Esophagus squamous epithelium (tissue), 4 donors: ENCODE measurements around the gene ZNF3.

Experiments
- POLR2A ChIP-seq, 4 donors: fragments of 450-650 bp; IDR thresholded peaks; one replicate each; pipeline ENCODE4 v1.6.1; 2017; ENCODE audit warnings: antibody characterized with exemption in 4 of 4, mild to moderate bottlenecking in 4 of 4, moderate library complexity in 3 of 4
- TF ChIP-seq, protein P1 (sequence below), 6 experiments: fragments of 450-650 bp in 4 of 6; fragments of 200-600 bp in 2 of 6; sonication (generic) in 2 of 6; IDR thresholded peaks; one replicate each; pipeline ENCODE4 v1.5.1; 2016 to 2019; ENCODE audit warnings: antibody characterized with exemption in 6 of 6, mild to moderate bottlenecking in 4 of 6, moderate library complexity in 4 of 6

DNA sequence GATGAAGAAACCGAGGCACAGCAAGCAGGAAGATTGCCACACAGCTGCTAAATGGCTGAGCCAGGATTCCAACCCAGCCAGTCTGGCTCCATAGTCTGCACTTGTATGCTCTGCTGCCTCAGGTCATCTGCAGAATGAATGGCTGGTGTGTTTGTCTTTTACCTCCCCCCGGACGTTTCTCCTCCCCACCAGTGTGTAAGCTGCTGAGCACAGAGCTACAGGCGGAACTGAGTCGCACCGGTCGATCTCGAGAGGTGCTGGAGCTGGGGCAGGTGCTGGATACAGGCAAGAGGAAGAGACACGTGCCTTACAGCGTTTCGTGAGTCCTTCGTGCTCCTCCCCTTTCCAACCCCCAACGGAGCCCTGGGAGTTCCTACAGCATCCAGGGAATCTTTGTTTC, 40.5 kb upstream of the ZNF3 start:
- no peak for TF ChIP-seq POLR2A (IDR thresholded peaks at IDR 0.05)
- TF ChIP-seq, protein P1, sequence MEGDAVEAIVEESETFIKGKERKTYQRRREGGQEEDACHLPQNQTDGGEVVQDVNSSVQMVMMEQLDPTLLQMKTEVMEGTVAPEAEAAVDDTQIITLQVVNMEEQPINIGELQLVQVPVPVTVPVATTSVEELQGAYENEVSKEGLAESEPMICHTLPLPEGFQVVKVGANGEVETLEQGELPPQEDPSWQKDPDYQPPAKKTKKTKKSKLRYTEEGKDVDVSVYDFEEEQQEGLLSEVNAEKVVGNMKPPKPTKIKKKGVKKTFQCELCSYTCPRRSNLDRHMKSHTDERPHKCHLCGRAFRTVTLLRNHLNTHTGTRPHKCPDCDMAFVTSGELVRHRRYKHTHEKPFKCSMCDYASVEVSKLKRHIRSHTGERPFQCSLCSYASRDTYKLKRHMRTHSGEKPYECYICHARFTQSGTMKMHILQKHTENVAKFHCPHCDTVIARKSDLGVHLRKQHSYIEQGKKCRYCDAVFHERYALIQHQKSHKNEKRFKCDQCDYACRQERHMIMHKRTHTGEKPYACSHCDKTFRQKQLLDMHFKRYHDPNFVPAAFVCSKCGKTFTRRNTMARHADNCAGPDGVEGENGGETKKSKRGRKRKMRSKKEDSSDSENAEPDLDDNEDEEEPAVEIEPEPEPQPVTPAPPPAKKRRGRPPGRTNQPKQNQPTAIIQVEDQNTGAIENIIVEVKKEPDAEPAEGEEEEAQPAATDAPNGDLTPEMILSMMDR (IDR thresholded peaks at IDR 0.05): no peak
